Endothelial cell of umbilical vein (primary cell): Measurements from ENCODE around the gene LCP1. TPM values are rescaled to one million over a fixed set of nuclear protein-coding genes. Genes with fewer than 3 reads are reported as not detected.

Experiments used
- BruUV-seq: library from RNA; stranded (reverse); fragments of 400-500 nt; replicated peaks from 2 replicates; lab custom pipeline; 2021; lab: Mats Ljungman, UMichigan
- CTCF ChIA-PET: fragments of 300-600, 350-600 bp; sonication (Branson Sonifier 250); formaldehyde crosslinking; loops from one replicate; lab custom pipeline; 2021; ENCODE audit warnings: antibody characterized with exemption, inconsistent platforms; lab: Charles Lee
- POLR2A ChIA-PET: fragments of 300-600, 350-600 bp; sonication (Branson Sonifier 250); formaldehyde crosslinking; loops from one replicate; lab custom pipeline; 2021; ENCODE audit warnings: antibody characterized with exemption, inconsistent platforms; lab: Charles Lee
- DNase-seq: peaks from one replicate; pipeline ENCODE4 v3.0.0-alpha.2; 2011; ENCODE audit warnings: low read depth, low spot score
- FAIRE-seq: peaks from 2 replicates; lab custom pipeline; 2011; peaks lifted over from hg19 to GRCh38; lab: Jason Lieb, UNC
- H2AFZ ChIP-seq: 2 replicates; pipeline ENCODE4 v1.6.0; 2012; ENCODE audit warnings: low read depth, low read length, control low read depth, inconsistent platforms
- H3K27ac ChIP-seq: 2 replicates; pipeline ENCODE4 v1.5.1; 2011; ENCODE audit warnings: low read depth, mild to moderate bottlenecking, control low read depth, low read length, moderate library complexity; ENCODE audit not compliant: insufficient read depth
- H3K27me3 ChIP-seq, 2 experiments: 2 replicates each; pipeline versions ENCODE4 v1.6.0 to v1.6.1; 2011; ENCODE audit warnings: low read length in 2 of 2, mixed read lengths in 1 of 2; ENCODE audit not compliant: control insufficient read depth in 2 of 2, insufficient read depth in 2 of 2
- H3K36me3 ChIP-seq, 2 experiments: 2 replicates in 1 of 2; 3 replicates in 1 of 2; pipeline ENCODE4 v1.5.1; 2011; ENCODE audit warnings: low read length in 2 of 2, mild to moderate bottlenecking in 1 of 2, moderate library complexity in 1 of 2; ENCODE audit not compliant: control insufficient read depth in 2 of 2, insufficient read depth in 2 of 2; ENCODE audit errors: extremely low read depth in 1 of 2
- H3K4me1 ChIP-seq: 3 replicates; pipeline ENCODE4 v1.5.1; 2011; ENCODE audit warnings: mild to moderate bottlenecking, low read length; ENCODE audit not compliant: control insufficient read depth, insufficient read depth; ENCODE audit errors: extremely low read depth
- H3K4me2 ChIP-seq: 2 replicates; pipeline ENCODE4 v1.6.1; 2011; ENCODE audit warnings: low read length, control low read depth, mixed read lengths; ENCODE audit not compliant: insufficient read depth
- H3K4me3 ChIP-seq, 3 experiments: fragments of 200-600 bp in 1 of 3; sonication (generic), shearing (Covaris generic) in 1 of 3; replicated peaks in 1 of 3; 2 replicates each; pipeline ENCODE4 v1.5.1; 2011 to 2016; ENCODE audit warnings: control low read depth in 3 of 3, low read length in 3 of 3, mild to moderate bottlenecking in 2 of 3, inconsistent platforms in 1 of 3, low read depth in 1 of 3, moderate library complexity in 1 of 3; ENCODE audit not compliant: insufficient read depth in 1 of 3
- H3K79me2 ChIP-seq: 2 replicates; pipeline ENCODE4 v1.6.0; 2012; ENCODE audit warnings: low read length, inconsistent platforms; ENCODE audit not compliant: control insufficient read depth, insufficient read depth
- H3K9ac ChIP-seq: replicated peaks from 2 replicates; pipeline ENCODE3; 2011; ENCODE audit warnings: low read length, control low read depth; ENCODE audit not compliant: insufficient read depth; ENCODE audit errors: extremely low read depth
- H3K9me1 ChIP-seq: replicated peaks from 3 replicates; pipeline ENCODE4 v1.6.0; 2011; ENCODE audit warnings: mild to moderate bottlenecking, low read length; ENCODE audit not compliant: control insufficient read depth, insufficient read depth; ENCODE audit errors: extremely low read depth
- H3K9me3 ChIP-seq: replicated peaks from 2 replicates; pipeline ENCODE4 v1.5.1; 2012; ENCODE audit warnings: low read length, inconsistent platforms; ENCODE audit not compliant: control insufficient read depth, insufficient read depth
- H4K20me1 ChIP-seq: replicated peaks from 2 replicates; pipeline ENCODE3; 2011; ENCODE audit warnings: mild to moderate bottlenecking, low read length; ENCODE audit not compliant: control insufficient read depth, insufficient read depth; ENCODE audit errors: extremely low read depth
- EZH2 ChIP-seq: IDR thresholded peaks from 2 replicates; pipeline ENCODE4 v1.6.1; 2012; ENCODE audit warnings: borderline replicate concordance, low read depth, mild to moderate bottlenecking, moderate library complexity, low read length, inconsistent platforms; ENCODE audit not compliant: severe bottlenecking
- FOS ChIP-seq: IDR thresholded peaks from 2 replicates; pipeline ENCODE4 v1.6.1; 2011; ENCODE audit warnings: mild to moderate bottlenecking, low read length, moderate library complexity, borderline replicate concordance; ENCODE audit not compliant: insufficient read depth
- GATA2 ChIP-seq: IDR thresholded peaks from 2 replicates; pipeline ENCODE4 v1.7.0; 2011; ENCODE audit warnings: low read depth, mild to moderate bottlenecking, moderate library complexity, mixed read lengths, low read length; ENCODE audit not compliant: insufficient read length, insufficient read depth
- JUN ChIP-seq: IDR thresholded peaks from 2 replicates; pipeline ENCODE4 v1.6.1; 2011; ENCODE audit warnings: borderline replicate concordance, low read depth; ENCODE audit not compliant: insufficient read length, insufficient read depth
- MAX ChIP-seq: IDR thresholded peaks from 2 replicates; pipeline ENCODE4 v1.6.1; 2011; ENCODE audit not compliant: insufficient read depth, insufficient read length
- MYC ChIP-seq: IDR thresholded peaks from one replicate; pipeline ENCODE4 v1.6.1; 2011; ENCODE audit warnings: mild to moderate bottlenecking, low read depth, low read length
- POLR2A ChIP-seq: IDR thresholded peaks from 2 replicates; pipeline ENCODE4 v1.6.1; 2012; ENCODE audit warnings: low read depth, mild to moderate bottlenecking, control low read depth, low read length
- POLR2AphosphoS5 ChIP-seq: IDR thresholded peaks from 2 replicates; pipeline ENCODE4 v1.6.1; 2012; ENCODE audit warnings: low read depth, mild to moderate bottlenecking, control low read depth, low read length, moderate library complexity; ENCODE audit not compliant: insufficient read depth
- dilution Hi-C: fragments of 300-500 bp; cut with MboI; formaldehyde crosslinking; loops from one replicate; pipeline ENCODE4 v1.15.0; 2019; ENCODE audit warnings: low sequenced_read_pairs; ENCODE audit not compliant: extremely low pct_ligation_motif_present
- intact Hi-C: fragments of 100-400 bp; cut with micrococcal nuclease; formaldehyde crosslinking; loops from one replicate; pipeline ENCODE4 v1.10.0; 2022
- polyA plus RNA-seq, 4 experiments: library from polyadenylated mRNA; depleted of rRNA in 3 of 4; stranded (reverse) in 3 of 4; unstranded in 1 of 4; fragments of >200 nt; gene quantifications; 2 replicates each; pipeline versions ENCODE4 v1.2.1 to v1.2.3, GENCODE V29; 2011 to 2012; ENCODE audit warnings: missing spikeins in 1 of 4
- total RNA-seq: library from RNA; stranded (reverse); gene quantifications from 2 replicates; pipeline ENCODE4 v1.2.3, GENCODE V29; 2021
- TF ChIP-seq, protein P1 (sequence below), 2 donors: IDR thresholded peaks; 1 replicate in 1 of 2; 2 replicates in 1 of 2; pipeline ENCODE4 v1.5.1; 2011; ENCODE audit warnings: low read length in 2 of 2, mild to moderate bottlenecking in 2 of 2, moderate library complexity in 2 of 2, control low read depth in 1 of 2, inconsistent platforms in 1 of 2, low read depth in 1 of 2; ENCODE audit not compliant: insufficient read depth in 1 of 2; ENCODE audit errors: extremely low read depth in 1 of 2

The LCP1 gene
- total and polyA plus RNA-seq, 2 donors (not counting 3 experiments of a cell fraction or from before 2014, with no cell fraction given) = 0.18 to 0.38 TPM

DNA sequence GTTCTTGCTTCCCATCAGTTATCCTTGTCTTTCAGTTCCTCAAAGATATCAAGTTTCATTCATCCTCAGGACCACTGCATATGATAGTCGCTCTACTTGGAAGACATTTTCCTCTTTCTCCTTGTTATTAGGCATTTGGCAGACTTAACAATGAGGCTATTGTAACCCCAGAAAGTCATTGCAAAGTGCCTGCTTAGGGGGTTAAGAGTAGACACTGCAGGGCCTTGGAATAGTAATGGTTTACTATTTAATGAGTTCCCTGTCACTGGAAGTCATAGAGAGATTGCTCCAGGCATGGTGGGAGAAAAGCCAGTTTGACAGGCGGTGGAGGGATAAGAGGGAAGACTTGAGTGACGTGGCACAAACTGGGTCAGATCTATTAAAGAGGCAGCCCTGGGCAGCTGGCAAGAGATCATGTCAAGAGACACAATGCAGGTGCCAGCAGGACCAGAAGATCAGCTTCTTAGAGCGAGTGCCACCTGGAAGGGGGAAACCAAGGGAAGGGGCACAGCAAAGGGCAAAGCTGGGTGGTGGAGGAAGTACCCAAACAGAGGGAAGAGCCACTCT lies 60.3 kb downstream of the LCP1 start:
- Histone ChIP-seq H3K9ac (no peak overlapping the region), H4K20me1 (no peaks in the 10 kb centered on the region), H3K4me3 (no peak overlapping the region), H3K36me3 (no peaks in the 10 kb centered on the region), H3K9me1 (no peaks in the 10 kb centered on the region), H3K27me3 (no peaks in the 10 kb centered on the region), H3K27ac (no peak overlapping the region), H3K79me2 (no peaks in the 10 kb centered on the region), H3K4me2 (no peak overlapping the region), H3K4me1 (peaks cover 40% of the 10 kb centered on the region), H2AFZ (no peak overlapping the region), H3K9me3 (no peaks in the 10 kb centered on the region)
- intact Hi-C loops = no loop called here
- dilution Hi-C loops = no loop called here
- FAIRE-seq (no peak), DNase-seq (no peak)
- ChIA-PET POLR2A (no interaction called here), CTCF (interaction anchor here (1.0 kb wide), 1 partner anchor 314 kb away, joined by 3 read pairs; no protein-coding TSS in a partner anchor)
- TF ChIP-seq JUN (no peak), GATA2 (no peak), POLR2A (no peak)
- TF ChIP-seq, protein P1, sequence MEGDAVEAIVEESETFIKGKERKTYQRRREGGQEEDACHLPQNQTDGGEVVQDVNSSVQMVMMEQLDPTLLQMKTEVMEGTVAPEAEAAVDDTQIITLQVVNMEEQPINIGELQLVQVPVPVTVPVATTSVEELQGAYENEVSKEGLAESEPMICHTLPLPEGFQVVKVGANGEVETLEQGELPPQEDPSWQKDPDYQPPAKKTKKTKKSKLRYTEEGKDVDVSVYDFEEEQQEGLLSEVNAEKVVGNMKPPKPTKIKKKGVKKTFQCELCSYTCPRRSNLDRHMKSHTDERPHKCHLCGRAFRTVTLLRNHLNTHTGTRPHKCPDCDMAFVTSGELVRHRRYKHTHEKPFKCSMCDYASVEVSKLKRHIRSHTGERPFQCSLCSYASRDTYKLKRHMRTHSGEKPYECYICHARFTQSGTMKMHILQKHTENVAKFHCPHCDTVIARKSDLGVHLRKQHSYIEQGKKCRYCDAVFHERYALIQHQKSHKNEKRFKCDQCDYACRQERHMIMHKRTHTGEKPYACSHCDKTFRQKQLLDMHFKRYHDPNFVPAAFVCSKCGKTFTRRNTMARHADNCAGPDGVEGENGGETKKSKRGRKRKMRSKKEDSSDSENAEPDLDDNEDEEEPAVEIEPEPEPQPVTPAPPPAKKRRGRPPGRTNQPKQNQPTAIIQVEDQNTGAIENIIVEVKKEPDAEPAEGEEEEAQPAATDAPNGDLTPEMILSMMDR (IDR thresholded peaks at IDR 0.05; ENCODE audit: extremely low read depth in 1 of 2, insufficient read depth in 1 of 2, low read depth in 1 of 2, low read length in 2 of 2) = no peak
- BruUV-seq = no TSS peak

DNA sequence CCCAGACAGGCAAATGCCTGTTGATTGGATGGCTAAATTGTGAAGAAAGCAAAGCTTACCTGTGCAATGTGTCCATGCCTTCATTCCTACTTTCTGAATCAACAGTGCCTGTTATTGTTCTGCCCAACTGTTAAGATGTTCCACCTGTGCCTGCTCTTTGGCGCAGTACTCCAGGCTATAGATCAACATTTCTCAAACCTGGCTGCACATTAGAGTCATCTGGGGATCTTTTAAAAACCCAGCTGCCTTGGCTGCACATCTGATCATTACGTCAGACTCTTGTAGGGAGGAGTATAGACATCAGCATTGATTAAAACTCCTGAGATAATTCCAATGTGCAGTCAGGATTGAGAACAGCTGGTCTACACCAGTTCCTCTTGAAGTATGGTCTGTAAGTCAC lies 60.9 kb downstream of the LCP1 start:
- Histone ChIP-seq H3K4me1 (peaks cover 36% of the 10 kb centered on the region), H3K9me1 (no peaks in the 10 kb centered on the region), H3K79me2 (no peaks in the 10 kb centered on the region), H3K27me3 (no peaks in the 10 kb centered on the region), H3K4me3 (no peak overlapping the region), H3K9ac (no peak overlapping the region), H3K4me2 (no peak overlapping the region), H3K27ac (no peak overlapping the region), H4K20me1 (no peaks in the 10 kb centered on the region), H3K36me3 (no peaks in the 10 kb centered on the region), H3K9me3 (no peaks in the 10 kb centered on the region), H2AFZ (no peak overlapping the region)
- FAIRE-seq = no peak
- TF ChIP-seq MAX (no peak), POLR2AphosphoS5 (no peak), EZH2 (no peak), FOS (no peak), POLR2A (no peak), JUN (no peak), GATA2 (no peak), MYC (no peak)
- TF ChIP-seq, protein P1 (IDR thresholded peaks at IDR 0.05; ENCODE audit: extremely low read depth in 1 of 2, insufficient read depth in 1 of 2, low read depth in 1 of 2, low read length in 2 of 2) = no peak
- BruUV-seq = no TSS peak
- DNase-seq = no peak
- ChIA-PET CTCF (interaction anchor here (1.0 kb wide), 2 partner anchors 39 to 313 kb away, joined by 3 read pairs; no protein-coding TSS in a partner anchor), POLR2A (no interaction called here)
- dilution Hi-C loops = no loop called here
- intact Hi-C loops = no loop called here
